Measurements from ENCODE around the gene ETFRF1. TPM values are rescaled to one million over a fixed set of nuclear protein-coding genes. Genes with fewer than 3 reads are reported as not detected.
A peak's percentile ranks its signal among the peaks of the same experiment; 100 is the strongest.

The ETFRF1 gene
- total RNA-seq, 1 donor from 2014 or later: 23.1 TPM

DNA sequence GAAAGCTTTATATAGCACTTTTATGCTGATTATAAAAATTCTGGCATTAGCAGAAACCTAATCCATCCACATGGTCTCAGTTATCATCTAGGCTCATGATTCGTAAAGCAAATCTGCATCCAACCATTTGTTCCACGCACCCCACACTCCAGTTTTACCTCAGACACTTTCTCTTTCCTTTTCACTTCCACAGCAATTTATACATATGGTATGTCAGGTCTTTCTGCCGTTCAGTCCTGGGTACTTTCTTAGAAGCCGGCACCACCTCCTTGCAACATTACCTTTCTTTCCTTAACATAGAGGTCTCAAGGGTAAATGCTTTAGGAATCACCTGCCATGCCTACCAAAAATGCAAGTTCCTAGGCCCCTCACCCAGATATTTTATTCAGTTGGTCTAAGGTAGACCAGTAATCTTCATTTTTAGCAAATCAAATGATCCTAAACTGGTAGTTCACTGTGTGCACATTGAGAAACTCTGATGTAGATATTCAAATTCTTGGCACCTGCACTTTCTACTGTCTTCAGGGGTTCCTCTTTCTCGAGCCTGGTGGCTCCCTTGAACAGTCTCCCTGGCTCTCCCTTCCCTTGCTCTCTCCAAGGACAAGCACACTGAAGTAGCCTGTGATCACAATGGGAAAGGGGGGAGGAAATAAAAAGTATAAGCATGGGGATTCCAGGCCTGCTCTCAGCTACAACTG, 58.5 kb downstream of the ETFRF1 start:
- Mint-ChIP-seq H3K36me3 (ENCODE audit: insufficient read depth) (peaks cover 4% of the 10 kb centered on the region), H3K27me3 (peaks cover 20% of the 10 kb centered on the region), H3K4me3 (ENCODE audit: low read depth) (no peak overlapping the region), H3K27ac (no peak overlapping the region), H3K4me1 (ENCODE audit: low read depth) (peaks cover 59% of the 10 kb centered on the region), H3K9me3 (ENCODE audit: low read depth) (peaks cover 12% of the 10 kb centered on the region)
- TF ChIP-seq, protein P1, sequence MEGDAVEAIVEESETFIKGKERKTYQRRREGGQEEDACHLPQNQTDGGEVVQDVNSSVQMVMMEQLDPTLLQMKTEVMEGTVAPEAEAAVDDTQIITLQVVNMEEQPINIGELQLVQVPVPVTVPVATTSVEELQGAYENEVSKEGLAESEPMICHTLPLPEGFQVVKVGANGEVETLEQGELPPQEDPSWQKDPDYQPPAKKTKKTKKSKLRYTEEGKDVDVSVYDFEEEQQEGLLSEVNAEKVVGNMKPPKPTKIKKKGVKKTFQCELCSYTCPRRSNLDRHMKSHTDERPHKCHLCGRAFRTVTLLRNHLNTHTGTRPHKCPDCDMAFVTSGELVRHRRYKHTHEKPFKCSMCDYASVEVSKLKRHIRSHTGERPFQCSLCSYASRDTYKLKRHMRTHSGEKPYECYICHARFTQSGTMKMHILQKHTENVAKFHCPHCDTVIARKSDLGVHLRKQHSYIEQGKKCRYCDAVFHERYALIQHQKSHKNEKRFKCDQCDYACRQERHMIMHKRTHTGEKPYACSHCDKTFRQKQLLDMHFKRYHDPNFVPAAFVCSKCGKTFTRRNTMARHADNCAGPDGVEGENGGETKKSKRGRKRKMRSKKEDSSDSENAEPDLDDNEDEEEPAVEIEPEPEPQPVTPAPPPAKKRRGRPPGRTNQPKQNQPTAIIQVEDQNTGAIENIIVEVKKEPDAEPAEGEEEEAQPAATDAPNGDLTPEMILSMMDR (IDR thresholded peaks at IDR 0.05; ENCODE audit: unreplicated experiment): no peak
- DNase-seq (ENCODE audit: low spot score, unreplicated experiment): no peak

DNA sequence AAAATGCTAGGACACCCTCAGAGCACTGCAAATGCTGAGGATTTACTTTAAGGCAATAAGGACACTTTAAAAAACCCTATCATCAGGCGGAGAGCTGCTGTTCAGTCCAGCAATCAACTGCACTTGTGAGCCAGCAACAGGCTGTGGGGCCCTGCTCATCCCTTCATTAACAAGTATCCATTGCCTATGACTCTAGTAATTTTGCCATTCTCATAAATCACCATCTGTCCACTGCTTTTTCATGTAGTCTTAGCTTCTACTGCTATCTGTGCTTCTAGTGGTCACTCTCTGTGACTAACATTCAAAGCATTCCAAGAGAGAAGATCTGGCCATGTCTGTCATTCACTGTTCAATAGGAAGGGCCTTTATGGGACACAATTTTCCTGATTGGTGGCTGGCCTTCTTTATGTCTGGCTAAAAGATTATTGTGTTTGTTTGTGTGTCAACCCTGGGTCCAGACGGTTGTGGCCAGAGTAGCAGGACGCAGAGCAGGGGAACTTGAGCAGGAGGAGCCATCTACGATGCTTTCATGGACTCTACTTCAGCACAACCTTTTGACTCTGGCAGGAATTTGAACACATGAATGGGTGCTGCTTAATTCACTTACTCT, 59.3 kb downstream of the ETFRF1 start:
- H3K4me1 Mint-ChIP-seq (ENCODE audit: low read depth): peaks cover 56% of the 10 kb centered on the region
- H3K4me3 Mint-ChIP-seq (ENCODE audit: low read depth): no peak overlapping the region
- DNase-seq (ENCODE audit: low spot score, unreplicated experiment): no peak
- H3K27me3 Mint-ChIP-seq: peaks cover 20% of the 10 kb centered on the region
- peaks cover 4% of the 10 kb centered on the region for H3K36me3 Mint-ChIP-seq (ENCODE audit: insufficient read depth)
- peaks cover 12% of the 10 kb centered on the region for H3K9me3 Mint-ChIP-seq (ENCODE audit: low read depth)
- TF ChIP-seq, protein P1 (IDR thresholded peaks at IDR 0.05; ENCODE audit: unreplicated experiment): no peak
- peak overlapping the region; percentile 5 for H3K27ac Mint-ChIP-seq

Other genes starting within 250 kb of the ETFRF1 start
- 52.9 and 65.8 TPM in 2 replicates for gene BCAT1, start 246.1 kb upstream of the ETFRF1 start, total RNA-seq
- gene DNAI7, start 77 bp upstream of the ETFRF1 start, total RNA-seq: 3.1 and 3.3 TPM in 2 replicates
- gene KRAS, start 55.7 kb downstream of the ETFRF1 start, total RNA-seq: 87.7 and 88.8 TPM in 2 replicates

All from progenitor cell of endocrine pancreas (in vitro differentiated cells).